Peyer's patch (tissue), 4 donors: ENCODE data around the gene ZC3H15.

Experiments used
- POLR2A ChIP-seq, 2 donors: fragments of 450-650 bp; IDR thresholded peaks; one replicate each; pipeline ENCODE4 v1.5.1; 2017; ENCODE audit warnings: antibody characterized with exemption in 2 of 2, mild to moderate bottlenecking in 2 of 2, moderate library complexity in 2 of 2
- TF ChIP-seq, protein P1 (sequence below), 6 experiments: fragments of 450-650 bp in 4 of 6; fragments of 200-600 bp in 2 of 6; sonication (generic) in 1 of 6; IDR thresholded peaks; one replicate each; pipeline ENCODE4 v1.5.1; 2017 to 2019; ENCODE audit warnings: antibody characterized with exemption in 6 of 6, mild to moderate bottlenecking in 3 of 6, moderate library complexity in 1 of 6

DNA sequence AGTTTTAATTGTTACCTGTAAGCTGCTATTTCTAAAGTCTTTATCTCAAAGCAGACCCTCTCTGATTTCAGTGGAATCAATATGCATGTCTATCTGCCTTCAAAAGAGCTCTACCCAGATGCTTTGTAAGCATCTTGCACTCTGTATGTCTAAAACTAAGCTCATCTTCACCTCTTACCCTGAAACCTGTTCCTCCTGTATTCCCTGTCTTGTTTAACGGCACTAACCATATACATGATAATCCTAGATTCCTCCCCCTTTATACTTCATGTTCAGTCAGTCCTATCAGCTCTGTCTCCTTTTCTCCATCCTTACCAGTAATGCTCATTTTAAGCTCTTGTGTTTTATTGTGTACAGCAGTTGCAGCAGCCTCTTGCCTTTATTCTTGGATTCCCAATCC is 12.8 kb downstream of the ZC3H15 start:
- TF ChIP-seq, protein P1, sequence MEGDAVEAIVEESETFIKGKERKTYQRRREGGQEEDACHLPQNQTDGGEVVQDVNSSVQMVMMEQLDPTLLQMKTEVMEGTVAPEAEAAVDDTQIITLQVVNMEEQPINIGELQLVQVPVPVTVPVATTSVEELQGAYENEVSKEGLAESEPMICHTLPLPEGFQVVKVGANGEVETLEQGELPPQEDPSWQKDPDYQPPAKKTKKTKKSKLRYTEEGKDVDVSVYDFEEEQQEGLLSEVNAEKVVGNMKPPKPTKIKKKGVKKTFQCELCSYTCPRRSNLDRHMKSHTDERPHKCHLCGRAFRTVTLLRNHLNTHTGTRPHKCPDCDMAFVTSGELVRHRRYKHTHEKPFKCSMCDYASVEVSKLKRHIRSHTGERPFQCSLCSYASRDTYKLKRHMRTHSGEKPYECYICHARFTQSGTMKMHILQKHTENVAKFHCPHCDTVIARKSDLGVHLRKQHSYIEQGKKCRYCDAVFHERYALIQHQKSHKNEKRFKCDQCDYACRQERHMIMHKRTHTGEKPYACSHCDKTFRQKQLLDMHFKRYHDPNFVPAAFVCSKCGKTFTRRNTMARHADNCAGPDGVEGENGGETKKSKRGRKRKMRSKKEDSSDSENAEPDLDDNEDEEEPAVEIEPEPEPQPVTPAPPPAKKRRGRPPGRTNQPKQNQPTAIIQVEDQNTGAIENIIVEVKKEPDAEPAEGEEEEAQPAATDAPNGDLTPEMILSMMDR (IDR thresholded peaks at IDR 0.05), result no peak
- TF ChIP-seq POLR2A (IDR thresholded peaks at IDR 0.05), result no peak
